SHP77 treated with DMSO at 0.1 percent for 48 hours (cell line): ENCODE measurements around the gene CLIP1.
"Not testable (repeated sequence)": the region's sequence is repeated elsewhere in the genome, so short reads cannot be mapped to it uniquely, and the experiment has no call there.

Source experiments
- DNase-seq: peaks from one replicate; lab custom pipeline; 2025; lab: John Stamatoyannopoulos, UW

Gene CLIP1

DNA sequence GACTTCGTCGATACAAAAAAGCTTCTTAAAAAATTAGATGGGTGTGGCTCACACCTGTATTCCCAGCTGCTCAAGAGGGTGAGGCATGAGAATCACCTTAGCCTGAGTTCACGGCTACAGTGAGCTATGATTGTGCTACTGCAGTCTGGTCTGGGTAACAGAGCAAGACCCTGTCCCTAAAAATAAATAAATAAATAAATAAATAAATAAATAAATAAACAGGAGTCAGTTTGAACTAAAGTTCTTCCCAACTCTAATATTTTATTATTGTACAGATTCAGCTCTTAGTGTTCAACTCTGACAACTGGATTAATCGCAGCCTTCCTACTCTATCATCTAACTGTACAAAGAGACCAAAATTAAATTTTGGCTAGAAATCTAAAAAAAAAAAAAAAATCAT is 12.7 kb upstream of the CLIP1 start:
- DNase-seq, result no peak

- not testable (repeated sequence) for DNase-seq
These were observed 6.6 kb upstream of the CLIP1 start for GRCh38 chr12:122429043-122429442.

DNA sequence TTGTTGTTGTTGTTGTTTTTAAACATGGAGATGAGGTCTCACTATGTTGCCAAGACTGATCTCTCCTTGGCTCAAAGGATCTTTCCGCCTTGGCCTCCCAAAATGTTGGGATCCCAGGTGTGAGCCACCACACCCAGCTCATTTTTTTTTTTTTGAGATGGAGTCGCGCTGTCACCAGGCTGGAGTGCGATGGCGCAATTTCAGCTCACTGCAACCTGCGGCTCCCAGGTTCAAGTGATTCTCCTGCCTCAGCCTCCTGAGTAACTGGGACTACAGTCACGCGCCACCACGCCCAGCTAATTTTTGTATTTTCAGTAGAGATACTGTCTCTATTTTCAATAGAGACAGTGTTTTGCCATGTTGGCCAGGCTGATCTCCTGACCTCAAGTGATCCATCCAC is 4.9 kb upstream of the CLIP1 start:
- no peak for DNase-seq

DNA sequence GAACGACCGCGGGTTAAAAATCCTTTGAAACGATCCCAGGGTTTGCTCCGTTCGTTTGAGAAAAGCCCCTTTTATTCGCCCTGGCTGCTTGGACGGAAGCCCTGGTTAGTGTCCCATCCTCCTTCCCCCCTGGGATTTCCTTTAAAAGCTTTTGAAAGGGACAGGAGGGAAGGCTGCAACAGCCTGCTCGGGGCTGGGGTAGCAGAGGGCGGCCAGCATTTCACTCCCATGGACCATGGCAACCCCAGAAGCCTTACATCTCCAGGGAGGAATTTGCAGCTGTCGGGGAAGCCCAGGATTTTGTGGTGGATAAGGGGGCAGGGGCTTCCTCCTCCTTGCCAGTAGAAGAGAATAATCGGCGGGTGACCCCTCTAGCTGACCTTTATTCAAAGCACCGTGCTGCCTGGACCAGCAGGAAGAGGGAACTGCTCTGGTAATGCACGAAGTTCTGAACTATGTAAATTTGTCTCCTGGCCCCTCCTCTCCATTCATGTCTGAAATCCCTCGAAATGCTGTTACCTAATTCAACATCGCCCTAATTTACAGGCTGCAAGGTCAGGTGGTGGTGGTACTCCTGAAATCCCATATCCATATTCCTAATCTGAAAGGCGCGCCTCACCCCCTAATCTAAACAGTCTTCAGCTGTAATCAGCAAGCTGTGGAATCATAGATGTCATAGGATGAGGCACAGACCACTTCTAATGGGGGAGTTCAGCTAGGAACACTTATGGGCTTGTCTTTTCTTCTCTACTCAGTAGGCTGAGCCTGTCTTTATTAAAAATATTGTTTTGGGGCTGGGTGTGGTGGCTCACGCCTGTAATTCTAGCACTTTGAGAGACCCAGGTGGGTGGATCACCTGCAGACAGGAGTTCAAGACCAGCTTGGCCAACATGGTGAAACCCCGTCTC is 1.0 kb upstream of the CLIP1 start:
- no peak for DNase-seq

- DNase-seq, result no peak
These were observed 325 bp upstream of the CLIP1 start for GRCh38 chr12:122422730-122423257.

- no peak for DNase-seq
These were observed 1.2 kb downstream of the CLIP1 start for GRCh38 chr12:122421187-122421820.

DNA sequence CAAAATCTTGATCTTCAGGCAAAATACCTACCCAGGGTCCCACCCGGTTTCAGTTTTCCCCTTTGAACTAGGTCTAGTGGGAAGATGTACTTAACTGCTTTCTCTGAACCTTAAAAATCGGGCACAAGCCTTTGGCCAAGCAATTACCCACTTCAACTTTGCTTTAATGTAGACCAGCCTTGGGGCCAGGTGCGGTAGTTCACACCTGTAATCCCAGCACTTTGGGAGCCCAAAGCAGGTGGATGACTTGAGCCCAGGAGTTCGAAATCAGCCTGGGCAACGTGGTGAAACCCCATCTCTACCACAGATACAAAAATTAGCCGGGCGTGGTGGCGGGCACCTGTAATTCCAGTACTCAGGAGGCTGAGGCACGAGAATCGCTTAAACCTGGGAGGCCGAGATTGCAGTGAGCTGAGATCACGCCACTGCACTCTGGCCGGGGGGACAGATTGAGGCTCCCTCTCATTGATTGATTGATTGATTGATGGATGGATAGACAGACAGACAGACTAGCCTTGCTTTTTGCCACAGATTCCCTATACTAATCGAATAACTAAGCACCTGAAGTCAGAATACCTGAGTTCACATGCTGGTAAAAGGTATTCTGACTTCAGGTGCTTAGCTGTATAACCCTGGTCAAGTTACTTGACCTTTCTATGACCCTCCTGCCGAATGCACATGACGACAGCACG is 1.9 kb downstream of the CLIP1 start:
- DNase-seq, result no peak

GRCh38 chr12:122419094-122419493 is 3.4 kb downstream of the CLIP1 start:
- DNase-seq, result not testable (repeated sequence)

DNA sequence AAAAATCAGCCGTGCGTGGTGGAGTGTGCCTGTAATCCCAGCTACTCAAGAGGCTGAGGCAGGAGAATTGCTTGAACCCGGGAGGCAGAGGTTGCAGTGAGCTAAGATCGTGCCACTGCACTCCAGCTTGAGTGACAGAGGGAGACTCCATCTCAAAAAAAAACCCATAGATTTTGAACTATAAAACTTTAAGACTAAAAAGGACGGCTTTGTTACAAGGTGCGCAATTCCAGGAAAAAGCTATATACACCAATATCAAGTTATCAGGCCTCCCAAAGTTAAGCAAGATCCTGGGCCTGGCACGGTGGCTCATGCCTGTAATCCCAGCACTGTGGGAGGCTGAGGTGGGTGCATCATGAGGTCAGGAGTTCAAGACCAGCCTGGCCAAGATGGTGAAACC is 6.8 kb downstream of the CLIP1 start:
- not testable (repeated sequence) for DNase-seq

DNA sequence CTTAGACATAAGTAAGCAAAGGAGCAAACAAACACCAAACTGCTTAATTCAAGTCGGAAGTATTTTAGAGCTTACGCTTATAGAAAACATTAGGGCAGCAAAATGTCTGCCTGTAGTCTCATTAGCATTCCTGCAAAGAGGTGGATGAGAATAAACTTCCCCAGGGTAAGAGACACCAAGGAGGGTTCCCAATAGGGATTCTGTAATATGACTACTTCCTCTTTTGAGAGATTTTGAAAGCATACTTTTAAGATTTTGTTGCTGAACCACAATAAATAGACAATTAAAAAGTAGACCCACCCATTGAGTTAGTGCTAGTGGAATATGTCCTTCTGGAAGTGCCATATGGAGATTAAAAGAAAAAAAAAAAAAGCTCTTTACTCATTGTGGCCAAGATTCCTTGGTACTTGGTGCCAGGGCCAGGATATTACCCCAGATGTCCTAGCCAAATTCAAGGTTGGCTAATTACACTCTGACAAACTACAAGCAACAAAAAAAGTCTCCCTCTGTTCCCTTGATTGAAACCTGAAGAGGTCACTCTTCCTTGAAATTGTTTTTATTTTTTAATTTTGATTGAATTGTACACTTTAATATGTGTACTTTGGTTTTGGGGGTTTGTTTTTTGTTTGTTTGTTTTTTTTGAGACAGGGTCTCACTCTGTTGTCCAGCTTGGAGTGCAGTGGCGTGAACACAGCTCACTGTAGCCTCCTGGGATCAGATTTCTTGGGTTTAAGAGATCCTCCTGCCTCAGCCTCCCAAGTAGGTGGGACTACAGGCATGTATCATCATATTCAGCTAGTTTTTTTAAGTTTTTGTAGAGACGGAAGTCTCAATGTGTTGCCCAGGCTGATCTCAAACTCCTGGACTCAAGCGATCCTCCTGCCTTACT is 8.7 kb downstream of the CLIP1 start:
- no peak for DNase-seq

DNA sequence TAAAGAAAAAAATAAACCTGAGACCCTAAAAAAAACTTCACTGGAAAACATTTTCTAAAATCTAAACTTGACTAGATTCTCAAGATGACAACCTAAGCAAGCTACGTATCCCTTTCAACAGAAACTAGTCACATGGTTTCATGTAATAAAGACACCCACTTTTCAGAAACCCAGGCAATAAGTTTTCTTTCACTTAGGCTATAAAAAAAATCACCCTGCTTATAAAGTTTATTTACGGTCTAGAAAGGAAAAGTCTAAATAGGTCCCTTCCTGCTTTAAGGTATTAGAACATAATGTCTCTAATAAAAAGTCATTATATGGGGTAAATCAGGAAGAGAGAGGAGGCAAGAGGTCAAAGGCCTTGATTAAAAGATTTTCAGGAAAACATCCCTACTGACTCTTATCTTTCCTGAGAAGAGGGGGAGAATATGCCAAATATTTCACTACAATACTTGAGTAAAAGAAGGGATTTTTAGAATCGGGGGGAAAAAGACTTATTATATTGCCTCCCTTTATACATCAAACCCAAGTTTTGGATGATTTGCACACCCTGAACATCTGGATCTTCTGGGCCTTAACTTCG is 9.5 kb downstream of the CLIP1 start:
- DNase-seq, result no peak

DNA sequence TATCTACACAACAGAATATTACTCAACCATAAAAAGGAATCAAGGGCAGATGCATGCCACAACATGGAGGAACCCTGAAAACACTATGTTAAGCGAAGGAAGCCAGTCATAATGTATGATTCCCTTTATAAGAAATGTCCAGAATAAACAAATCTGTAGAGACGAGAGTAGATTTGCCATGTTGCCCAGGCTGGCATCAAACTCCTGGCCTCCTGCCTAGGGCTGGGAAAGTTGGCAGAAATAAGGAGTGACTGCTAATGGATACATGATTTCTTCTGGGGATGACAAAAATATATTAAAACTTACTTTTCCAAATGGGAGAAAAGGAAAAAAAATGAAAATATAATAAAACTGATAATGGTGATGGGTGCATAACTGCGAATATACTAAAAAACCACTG is 10.9 kb downstream of the CLIP1 start:
- no peak for DNase-seq

DNA sequence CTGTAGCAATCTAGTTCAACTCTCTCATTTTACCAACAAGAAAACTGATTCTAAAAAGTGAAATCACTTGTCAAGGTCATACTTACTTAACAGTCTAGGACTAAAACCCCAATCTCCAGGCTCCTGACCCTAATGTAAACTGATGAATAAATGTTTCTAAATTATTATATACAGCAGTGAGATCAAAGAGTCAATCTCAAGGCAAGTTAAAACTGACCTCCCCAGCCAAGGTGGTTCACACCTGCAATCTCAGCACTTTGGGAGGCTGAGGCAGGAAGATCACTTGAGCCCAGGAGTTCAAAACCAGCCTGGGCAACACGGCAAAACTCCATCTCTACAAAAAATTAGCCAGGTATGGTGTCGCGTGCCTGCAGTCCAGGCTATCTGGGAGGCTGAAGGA is 15.3 kb downstream of the CLIP1 start:
- no peak for DNase-seq

GRCh38 chr12:122406701-122407164 is 15.7 kb downstream of the CLIP1 start:
- DNase-seq, result no peak

DNA sequence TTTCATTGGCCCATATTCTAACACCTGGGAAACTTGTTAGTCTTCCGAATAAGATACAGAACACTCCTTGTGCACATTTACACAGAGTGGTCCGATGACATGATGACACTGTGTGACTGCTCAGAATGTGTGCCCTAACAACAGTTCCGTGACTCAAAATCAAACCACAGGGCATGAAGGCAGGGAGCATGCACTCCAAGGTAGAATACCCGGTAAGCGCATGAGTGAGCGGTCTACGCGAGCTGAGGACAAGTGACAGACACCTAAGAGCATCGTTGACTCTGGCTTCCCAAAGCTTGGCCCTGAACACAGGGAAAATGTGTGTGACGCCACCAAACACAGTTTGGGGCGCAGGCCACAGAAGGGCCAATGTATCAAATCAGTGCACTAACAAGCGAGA is 18.6 kb downstream of the CLIP1 start:
- DNase-seq, result no peak

DNA sequence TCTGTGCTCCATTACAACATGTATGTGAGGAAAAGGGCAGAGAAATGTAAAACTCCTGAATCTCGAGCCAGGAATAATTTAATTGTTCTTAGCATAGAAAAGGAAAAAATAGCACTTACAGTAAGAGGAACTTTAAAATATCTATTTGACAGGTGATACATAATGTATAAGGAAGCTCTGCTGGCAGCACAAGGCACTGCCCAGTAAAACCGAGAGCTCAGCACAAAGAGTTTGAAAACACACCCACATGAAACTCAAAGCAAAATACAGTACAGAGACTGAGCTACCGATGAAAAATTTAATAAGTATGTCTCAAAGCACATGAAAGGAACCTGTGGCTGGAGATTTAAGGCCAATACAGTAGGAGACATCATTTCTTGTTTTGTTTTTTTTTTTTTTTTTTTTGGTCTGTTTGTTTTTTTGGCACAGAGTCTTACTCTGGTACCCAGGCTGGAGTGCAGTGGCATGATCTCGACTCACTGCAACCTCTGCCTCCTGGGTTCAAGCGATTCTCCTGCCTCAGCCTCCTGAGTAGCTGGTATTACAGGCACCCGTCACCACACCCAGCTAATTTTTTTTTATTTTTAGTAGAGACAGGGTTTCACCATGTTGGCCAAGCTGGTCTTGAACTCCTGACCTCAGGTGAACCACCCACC is 19.2 kb downstream of the CLIP1 start:
- DNase-seq, result no peak

- DNase-seq, result no peak
These were observed 20.2 kb downstream of the CLIP1 start for GRCh38 chr12:122402264-122402663.

- DNase-seq, result peak; percentile 76
These were observed 22.7 kb downstream of the CLIP1 start for GRCh38 chr12:122399592-122400373.

DNA sequence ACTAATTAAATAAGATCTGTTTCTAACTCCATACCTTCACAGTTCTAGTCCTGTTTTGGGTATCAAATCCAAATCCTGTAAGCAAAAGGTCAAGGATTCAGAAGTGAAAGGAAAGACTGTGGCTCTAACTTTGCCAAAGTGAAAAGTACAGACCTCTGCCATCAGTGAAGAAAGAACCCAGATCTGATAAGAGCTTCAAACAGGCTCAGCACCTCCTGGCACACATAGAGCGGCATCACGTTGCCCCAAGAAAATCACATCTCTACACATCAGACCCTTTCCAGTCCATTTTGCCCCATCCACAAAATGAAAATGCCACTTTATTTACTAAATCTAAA is 23.2 kb downstream of the CLIP1 start:
- no peak for DNase-seq

DNA sequence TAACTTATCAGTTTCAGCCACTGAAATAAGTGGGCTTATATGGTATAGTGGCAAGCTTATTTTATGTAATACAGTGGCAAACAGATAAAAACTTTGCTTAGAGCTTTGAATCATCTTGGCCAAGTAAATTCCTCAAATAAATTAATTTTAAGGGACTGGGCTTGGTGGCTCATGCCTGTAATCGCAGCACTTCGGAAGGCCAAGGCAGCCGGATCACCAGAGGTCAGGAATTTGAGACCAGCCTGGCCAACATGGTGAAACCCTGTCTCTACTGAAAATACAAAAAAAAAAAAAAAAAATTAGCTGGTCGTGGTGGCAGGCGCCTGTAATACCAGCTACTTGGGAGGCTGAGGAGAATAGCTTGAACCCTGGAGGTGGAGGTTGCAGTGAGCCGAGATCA is 24.5 kb downstream of the CLIP1 start:
- DNase-seq, result not testable (repeated sequence)
